Endothelial cell of umbilical vein (primary cell): ENCODE data around the gene CNIH2.

Experiments used
- EZH2 ChIP-seq: IDR thresholded peaks from 2 replicates; pipeline ENCODE4 v1.6.1; 2012; ENCODE audit warnings: borderline replicate concordance, low read depth, mild to moderate bottlenecking, moderate library complexity, low read length, inconsistent platforms; ENCODE audit not compliant: severe bottlenecking
- GATA2 ChIP-seq: IDR thresholded peaks from 2 replicates; pipeline ENCODE4 v1.7.0; 2011; ENCODE audit warnings: low read depth, mild to moderate bottlenecking, moderate library complexity, mixed read lengths, low read length; ENCODE audit not compliant: insufficient read length, insufficient read depth
- JUN ChIP-seq: IDR thresholded peaks from 2 replicates; pipeline ENCODE4 v1.6.1; 2011; ENCODE audit warnings: borderline replicate concordance, low read depth; ENCODE audit not compliant: insufficient read length, insufficient read depth
- MYC ChIP-seq: IDR thresholded peaks from one replicate; pipeline ENCODE4 v1.6.1; 2011; ENCODE audit warnings: mild to moderate bottlenecking, low read depth, low read length
- POLR2A ChIP-seq: IDR thresholded peaks from 2 replicates; pipeline ENCODE4 v1.6.1; 2012; ENCODE audit warnings: low read depth, mild to moderate bottlenecking, control low read depth, low read length
- POLR2AphosphoS5 ChIP-seq: IDR thresholded peaks from 2 replicates; pipeline ENCODE4 v1.6.1; 2012; ENCODE audit warnings: low read depth, mild to moderate bottlenecking, control low read depth, low read length, moderate library complexity; ENCODE audit not compliant: insufficient read depth
- TF ChIP-seq, protein P1 (sequence below), 2 donors: IDR thresholded peaks; 1 replicate in 1 of 2; 2 replicates in 1 of 2; pipeline ENCODE4 v1.5.1; 2011; ENCODE audit warnings: low read length in 2 of 2, mild to moderate bottlenecking in 2 of 2, moderate library complexity in 2 of 2, control low read depth in 1 of 2, inconsistent platforms in 1 of 2, low read depth in 1 of 2; ENCODE audit not compliant: insufficient read depth in 1 of 2; ENCODE audit errors: extremely low read depth in 1 of 2
- TF ChIP-seq, protein P2 (sequence below): IDR thresholded peaks from 2 replicates; pipeline ENCODE4 v1.6.1; 2011; ENCODE audit not compliant: insufficient read depth, insufficient read length

DNA sequence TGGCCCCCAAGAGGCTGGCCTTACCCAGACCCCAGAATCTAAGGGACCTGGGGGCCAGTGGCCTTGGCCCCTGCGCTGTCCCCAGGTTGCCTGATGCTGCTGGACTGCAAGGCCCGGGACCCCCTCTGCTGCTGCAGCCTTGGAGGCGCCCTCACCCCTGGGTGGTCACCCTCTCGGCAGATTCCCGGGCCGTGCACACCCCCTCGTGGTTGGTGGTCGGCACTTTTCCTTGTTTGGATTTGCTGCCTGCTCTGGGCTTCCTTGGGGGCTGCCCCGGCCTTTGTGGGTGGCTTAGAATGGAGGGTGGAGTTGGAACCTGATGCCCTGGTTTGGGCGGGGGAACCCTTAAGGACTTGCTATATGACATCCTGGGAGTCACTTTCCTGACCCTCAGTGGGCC is 53.0 kb downstream of the CNIH2 start:
- TF ChIP-seq, protein P1, sequence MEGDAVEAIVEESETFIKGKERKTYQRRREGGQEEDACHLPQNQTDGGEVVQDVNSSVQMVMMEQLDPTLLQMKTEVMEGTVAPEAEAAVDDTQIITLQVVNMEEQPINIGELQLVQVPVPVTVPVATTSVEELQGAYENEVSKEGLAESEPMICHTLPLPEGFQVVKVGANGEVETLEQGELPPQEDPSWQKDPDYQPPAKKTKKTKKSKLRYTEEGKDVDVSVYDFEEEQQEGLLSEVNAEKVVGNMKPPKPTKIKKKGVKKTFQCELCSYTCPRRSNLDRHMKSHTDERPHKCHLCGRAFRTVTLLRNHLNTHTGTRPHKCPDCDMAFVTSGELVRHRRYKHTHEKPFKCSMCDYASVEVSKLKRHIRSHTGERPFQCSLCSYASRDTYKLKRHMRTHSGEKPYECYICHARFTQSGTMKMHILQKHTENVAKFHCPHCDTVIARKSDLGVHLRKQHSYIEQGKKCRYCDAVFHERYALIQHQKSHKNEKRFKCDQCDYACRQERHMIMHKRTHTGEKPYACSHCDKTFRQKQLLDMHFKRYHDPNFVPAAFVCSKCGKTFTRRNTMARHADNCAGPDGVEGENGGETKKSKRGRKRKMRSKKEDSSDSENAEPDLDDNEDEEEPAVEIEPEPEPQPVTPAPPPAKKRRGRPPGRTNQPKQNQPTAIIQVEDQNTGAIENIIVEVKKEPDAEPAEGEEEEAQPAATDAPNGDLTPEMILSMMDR (IDR thresholded peaks at IDR 0.05; ENCODE audit: extremely low read depth in 1 of 2, insufficient read depth in 1 of 2, low read depth in 1 of 2, low read length in 2 of 2) = no peak
- TF ChIP-seq POLR2A = no peak
- TF ChIP-seq EZH2 = no peak
- no peak for TF ChIP-seq GATA2
- TF ChIP-seq, protein P2, sequence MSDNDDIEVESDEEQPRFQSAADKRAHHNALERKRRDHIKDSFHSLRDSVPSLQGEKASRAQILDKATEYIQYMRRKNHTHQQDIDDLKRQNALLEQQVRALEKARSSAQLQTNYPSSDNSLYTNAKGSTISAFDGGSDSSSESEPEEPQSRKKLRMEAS = no peak
- no peak for TF ChIP-seq JUN
- no peak for TF ChIP-seq POLR2AphosphoS5
- TF ChIP-seq MYC = no peak
